ENCODE data around the gene TMEM38B. TPM values are rescaled to one million over a fixed set of nuclear protein-coding genes. Genes with fewer than 3 reads are reported as not detected.

Gene TMEM38B
- total RNA-seq, 1 donor from 2014 or later: 21.1 TPM

DNA sequence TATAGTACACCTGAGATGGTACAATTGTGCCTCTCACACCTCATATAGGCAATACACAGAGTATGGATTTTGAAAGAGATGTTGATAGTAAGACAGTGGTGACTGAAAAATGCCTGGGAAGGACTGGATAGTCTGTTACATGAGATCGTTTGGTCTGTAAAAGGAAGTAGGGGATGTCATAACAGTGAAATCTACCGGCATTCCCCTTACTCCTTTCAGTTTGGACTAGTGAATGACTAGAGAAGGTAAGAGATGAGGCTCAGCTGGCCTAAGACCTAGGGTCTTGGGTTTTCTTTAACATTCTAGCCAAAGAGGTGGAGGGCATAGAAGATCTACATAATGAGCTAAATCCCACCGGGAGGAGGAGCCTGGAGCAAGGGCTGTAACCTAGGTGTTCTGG is 24.0 kb upstream of the TMEM38B start:
- Histone ChIP-seq H3K79me2 (ENCODE audit: low read depth) (no peaks in the 10 kb centered on the region), H3K27me3 (peaks cover 94% of the 10 kb centered on the region), H3K4me3 (no peak overlapping the region), H3K9me3 (ENCODE audit: low read depth) (no peaks in the 10 kb centered on the region), H3K4me1 (peaks cover 32% of the 10 kb centered on the region), H2AFZ (replicated peaks) (no peak overlapping the region), H3K27ac (no peak overlapping the region), H3K9ac (no peak overlapping the region), H3F3A (ENCODE audit: low read depth) (peaks cover 3% of the 10 kb centered on the region), H4K20me1 (ENCODE audit: low read depth) (no peaks in the 10 kb centered on the region), H3K4me2 (peak overlapping the region; percentile 48), H3K36me3 (no peaks in the 10 kb centered on the region)
- H3K4me1 Mint-ChIP-seq: peaks cover 33% of the 10 kb centered on the region
- H3K36me3 Mint-ChIP-seq: peaks cover 4% of the 10 kb centered on the region
- no peaks in the 10 kb centered on the region for H3K9me3 Mint-ChIP-seq
- DNase-seq (ENCODE audit: low spot score): peak; percentile 39
- H3K27ac Mint-ChIP-seq: peak overlapping the region; percentile 40
- peaks cover 6% of the 10 kb centered on the region for H3K27me3 Mint-ChIP-seq (ENCODE audit: insufficient read depth, low read depth)
- no peak for TF ChIP-seq EZH2phosphoT487 (IDR thresholded peaks at IDR 0.05)
- no peak overlapping the region for H3K4me3 Mint-ChIP-seq

DNA sequence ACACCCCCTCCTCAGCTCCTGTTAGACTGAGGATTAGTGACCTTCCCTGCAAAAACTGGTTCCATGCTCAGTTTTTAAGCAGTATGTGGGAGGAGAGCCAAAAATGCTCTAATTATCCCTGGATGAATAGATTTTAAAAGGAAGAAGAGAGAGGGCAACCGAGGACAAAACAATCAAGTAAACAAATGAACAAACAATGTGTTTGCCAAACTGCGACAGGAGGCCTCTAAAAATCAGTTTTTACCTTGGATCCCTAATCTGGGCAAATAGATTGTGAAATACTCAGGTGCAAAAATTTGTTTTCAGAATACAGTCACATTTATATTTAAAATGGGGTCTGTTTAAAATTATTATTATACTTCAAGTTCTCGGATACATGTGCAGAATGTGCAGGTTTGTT is 23.6 kb upstream of the TMEM38B start:
- no peaks in the 10 kb centered on the region for H3K79me2 ChIP-seq (ENCODE audit: low read depth)
- H3K4me3 Mint-ChIP-seq: no peak overlapping the region
- no peak overlapping the region for H3K27ac Mint-ChIP-seq
- peak overlapping the region; percentile 48 for H3K4me2 ChIP-seq
- peaks cover 37% of the 10 kb centered on the region for H3K4me1 Mint-ChIP-seq
- no peak overlapping the region for H3K4me3 ChIP-seq
- H3K9ac ChIP-seq: no peak overlapping the region
- peaks cover 36% of the 10 kb centered on the region for H3K4me1 ChIP-seq
- peaks cover 6% of the 10 kb centered on the region for H3K27me3 Mint-ChIP-seq (ENCODE audit: insufficient read depth, low read depth)
- TF ChIP-seq, protein P1, sequence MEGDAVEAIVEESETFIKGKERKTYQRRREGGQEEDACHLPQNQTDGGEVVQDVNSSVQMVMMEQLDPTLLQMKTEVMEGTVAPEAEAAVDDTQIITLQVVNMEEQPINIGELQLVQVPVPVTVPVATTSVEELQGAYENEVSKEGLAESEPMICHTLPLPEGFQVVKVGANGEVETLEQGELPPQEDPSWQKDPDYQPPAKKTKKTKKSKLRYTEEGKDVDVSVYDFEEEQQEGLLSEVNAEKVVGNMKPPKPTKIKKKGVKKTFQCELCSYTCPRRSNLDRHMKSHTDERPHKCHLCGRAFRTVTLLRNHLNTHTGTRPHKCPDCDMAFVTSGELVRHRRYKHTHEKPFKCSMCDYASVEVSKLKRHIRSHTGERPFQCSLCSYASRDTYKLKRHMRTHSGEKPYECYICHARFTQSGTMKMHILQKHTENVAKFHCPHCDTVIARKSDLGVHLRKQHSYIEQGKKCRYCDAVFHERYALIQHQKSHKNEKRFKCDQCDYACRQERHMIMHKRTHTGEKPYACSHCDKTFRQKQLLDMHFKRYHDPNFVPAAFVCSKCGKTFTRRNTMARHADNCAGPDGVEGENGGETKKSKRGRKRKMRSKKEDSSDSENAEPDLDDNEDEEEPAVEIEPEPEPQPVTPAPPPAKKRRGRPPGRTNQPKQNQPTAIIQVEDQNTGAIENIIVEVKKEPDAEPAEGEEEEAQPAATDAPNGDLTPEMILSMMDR (IDR thresholded peaks at IDR 0.05): no peak
- no peaks in the 10 kb centered on the region for H3K36me3 ChIP-seq
- DNase-seq (ENCODE audit: low spot score): no peak
- H3K36me3 Mint-ChIP-seq: peaks cover 3% of the 10 kb centered on the region
- H3K27me3 ChIP-seq: peaks cover 94% of the 10 kb centered on the region
- no peaks in the 10 kb centered on the region for H3K9me3 Mint-ChIP-seq
- peaks cover 7% of the 10 kb centered on the region for H3F3A ChIP-seq (ENCODE audit: low read depth)
- H4K20me1 ChIP-seq (ENCODE audit: low read depth): no peaks in the 10 kb centered on the region
- H2AFZ ChIP-seq (replicated peaks): no peak overlapping the region
- no peaks in the 10 kb centered on the region for H3K9me3 ChIP-seq (ENCODE audit: low read depth)
- H3K27ac ChIP-seq: no peak overlapping the region

DNA sequence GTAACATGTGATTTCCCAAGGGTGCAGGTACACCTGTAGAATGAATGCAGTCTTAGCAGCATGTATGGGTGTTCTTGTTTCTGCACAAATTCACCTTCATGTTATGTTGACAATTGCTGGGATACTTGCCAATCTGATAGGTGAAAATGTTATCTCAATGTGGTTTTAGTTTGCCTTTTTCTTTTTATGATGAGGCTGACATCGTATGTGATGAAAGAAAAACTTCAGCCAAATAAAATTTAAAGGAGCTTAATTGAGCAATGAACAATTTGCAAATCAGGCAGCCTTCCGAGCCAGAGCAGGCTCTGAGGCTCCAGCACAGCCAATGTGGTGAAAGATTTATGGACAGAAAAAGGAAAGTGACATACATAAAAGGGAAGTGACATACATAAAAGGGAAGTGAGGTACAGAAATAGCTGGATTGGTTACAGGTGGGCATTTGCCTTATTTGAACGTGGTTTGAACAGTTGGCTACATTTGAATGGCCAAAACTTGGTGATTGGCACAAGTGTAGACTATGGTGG is 21.6 kb upstream of the TMEM38B start:
- no peaks in the 10 kb centered on the region for H3K9me3 ChIP-seq (ENCODE audit: low read depth)
- H3K36me3 Mint-ChIP-seq: peaks cover 3% of the 10 kb centered on the region
- H3K27me3 Mint-ChIP-seq (ENCODE audit: insufficient read depth, low read depth): peaks cover 6% of the 10 kb centered on the region
- H3K4me1 ChIP-seq: peaks cover 48% of the 10 kb centered on the region
- H3K79me2 ChIP-seq (ENCODE audit: low read depth): no peaks in the 10 kb centered on the region
- H3K9me3 Mint-ChIP-seq: no peaks in the 10 kb centered on the region
- H3K9ac ChIP-seq: no peak overlapping the region
- peaks cover 86% of the 10 kb centered on the region for H3K27me3 ChIP-seq
- H3K36me3 ChIP-seq: no peaks in the 10 kb centered on the region
- TF ChIP-seq, protein P1 (IDR thresholded peaks at IDR 0.05): no peak
- no peak for TF ChIP-seq EZH2 (IDR thresholded peaks at IDR 0.05)
- no peak for TF ChIP-seq EZH2phosphoT487 (IDR thresholded peaks at IDR 0.05)
- H3K4me2 ChIP-seq: no peak overlapping the region
- peaks cover 27% of the 10 kb centered on the region for H3F3A ChIP-seq (ENCODE audit: low read depth)
- H2AFZ ChIP-seq (replicated peaks): no peak overlapping the region
- H3K4me3 Mint-ChIP-seq: no peak overlapping the region
- no peak overlapping the region for H3K27ac ChIP-seq
- no peak overlapping the region for H3K4me3 ChIP-seq
- no peak for DNase-seq (ENCODE audit: low spot score)
- H3K27ac Mint-ChIP-seq: no peak overlapping the region
- H3K4me1 Mint-ChIP-seq: peaks cover 47% of the 10 kb centered on the region
- peaks cover 7% of the 10 kb centered on the region for H4K20me1 ChIP-seq (ENCODE audit: low read depth)

DNA sequence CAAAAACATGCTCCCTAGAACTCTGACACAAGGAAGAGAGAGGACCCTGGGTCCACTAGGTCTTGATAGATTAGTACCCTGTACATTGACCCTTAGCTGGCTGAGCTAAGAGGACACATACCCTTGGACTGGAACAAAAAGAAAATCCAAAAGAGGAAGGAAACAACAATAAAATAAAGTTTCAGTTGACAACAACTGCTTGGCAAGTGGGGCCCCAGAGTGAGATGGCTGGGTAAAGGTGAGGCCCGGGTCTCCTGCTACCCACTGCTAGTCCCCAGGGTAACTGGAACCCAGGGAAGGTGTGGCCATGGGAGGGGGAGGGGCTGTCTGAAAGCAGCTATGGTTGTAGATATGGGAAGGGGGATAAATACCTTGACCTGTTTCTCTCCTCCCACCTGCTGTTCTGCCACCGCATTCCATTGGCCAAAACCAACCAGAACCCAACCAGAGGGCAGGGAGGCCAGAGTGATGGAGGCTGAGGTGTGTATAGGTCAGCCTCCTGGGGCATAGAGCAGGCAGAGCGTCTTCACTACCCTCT is 20.4 kb upstream of the TMEM38B start:
- Histone ChIP-seq H3K27ac (no peak overlapping the region), H3K9ac (no peak overlapping the region), H3K4me1 (peaks cover 59% of the 10 kb centered on the region), H3K4me2 (no peak overlapping the region), H3K27me3 (peaks cover 87% of the 10 kb centered on the region), H3K79me2 (ENCODE audit: low read depth) (no peaks in the 10 kb centered on the region), H3K36me3 (no peaks in the 10 kb centered on the region), H3K4me3 (no peak overlapping the region), H3K9me3 (ENCODE audit: low read depth) (no peaks in the 10 kb centered on the region), H2AFZ (replicated peaks) (no peak overlapping the region), H4K20me1 (ENCODE audit: low read depth) (peaks cover 7% of the 10 kb centered on the region), H3F3A (ENCODE audit: low read depth) (peaks cover 36% of the 10 kb centered on the region)
- H3K9me3 Mint-ChIP-seq: no peaks in the 10 kb centered on the region
- peaks cover 51% of the 10 kb centered on the region for H3K4me1 Mint-ChIP-seq
- H3K4me3 Mint-ChIP-seq: no peak overlapping the region
- peaks cover 3% of the 10 kb centered on the region for H3K36me3 Mint-ChIP-seq
- TF ChIP-seq EZH2 (IDR thresholded peaks at IDR 0.05): no peak
- TF ChIP-seq, protein P1 (IDR thresholded peaks at IDR 0.05): no peak
- no peak for TF ChIP-seq EZH2phosphoT487 (IDR thresholded peaks at IDR 0.05)
- DNase-seq (ENCODE audit: low spot score): no peak
- H3K27ac Mint-ChIP-seq: no peak overlapping the region
- H3K27me3 Mint-ChIP-seq (ENCODE audit: insufficient read depth, low read depth): peaks cover 6% of the 10 kb centered on the region
